Ovary (tissue), 3 donors: ENCODE data around the gene HSD17B3.

Experiments used
- EP300 ChIP-seq: sonication (generic); formaldehyde crosslinking; IDR thresholded peaks from one replicate; pipeline ENCODE4 v1.6.1; 2017; ENCODE audit warnings: antibody characterized with exemption
- POLR2A ChIP-seq: fragments of 450-650 bp; IDR thresholded peaks from one replicate; pipeline ENCODE4 v1.6.1; 2017; ENCODE audit warnings: antibody characterized with exemption, mild to moderate bottlenecking, moderate library complexity
- TF ChIP-seq, protein P1 (sequence below), 3 donors: fragments of 450-650 bp in 2 of 3; fragments of 200-600 bp in 1 of 3; IDR thresholded peaks; one replicate each; pipeline versions ENCODE4 v1.5.1 to v1.8.0; 2016 to 2022; ENCODE audit warnings: antibody characterized with exemption in 3 of 3, mild to moderate bottlenecking in 1 of 3
- donor health status: DM: no; HTN: no; CAD: no.

- TF ChIP-seq, protein P1, sequence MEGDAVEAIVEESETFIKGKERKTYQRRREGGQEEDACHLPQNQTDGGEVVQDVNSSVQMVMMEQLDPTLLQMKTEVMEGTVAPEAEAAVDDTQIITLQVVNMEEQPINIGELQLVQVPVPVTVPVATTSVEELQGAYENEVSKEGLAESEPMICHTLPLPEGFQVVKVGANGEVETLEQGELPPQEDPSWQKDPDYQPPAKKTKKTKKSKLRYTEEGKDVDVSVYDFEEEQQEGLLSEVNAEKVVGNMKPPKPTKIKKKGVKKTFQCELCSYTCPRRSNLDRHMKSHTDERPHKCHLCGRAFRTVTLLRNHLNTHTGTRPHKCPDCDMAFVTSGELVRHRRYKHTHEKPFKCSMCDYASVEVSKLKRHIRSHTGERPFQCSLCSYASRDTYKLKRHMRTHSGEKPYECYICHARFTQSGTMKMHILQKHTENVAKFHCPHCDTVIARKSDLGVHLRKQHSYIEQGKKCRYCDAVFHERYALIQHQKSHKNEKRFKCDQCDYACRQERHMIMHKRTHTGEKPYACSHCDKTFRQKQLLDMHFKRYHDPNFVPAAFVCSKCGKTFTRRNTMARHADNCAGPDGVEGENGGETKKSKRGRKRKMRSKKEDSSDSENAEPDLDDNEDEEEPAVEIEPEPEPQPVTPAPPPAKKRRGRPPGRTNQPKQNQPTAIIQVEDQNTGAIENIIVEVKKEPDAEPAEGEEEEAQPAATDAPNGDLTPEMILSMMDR (IDR thresholded peaks at IDR 0.05): no peak
- no peak for TF ChIP-seq POLR2A
- no peak for TF ChIP-seq EP300
Observed at GRCh38 chr9:96331236-96331947, 29.4 kb upstream of the HSD17B3 start.
